ENCODE data around the gene ZNF205.

The ZNF205 gene

DNA sequence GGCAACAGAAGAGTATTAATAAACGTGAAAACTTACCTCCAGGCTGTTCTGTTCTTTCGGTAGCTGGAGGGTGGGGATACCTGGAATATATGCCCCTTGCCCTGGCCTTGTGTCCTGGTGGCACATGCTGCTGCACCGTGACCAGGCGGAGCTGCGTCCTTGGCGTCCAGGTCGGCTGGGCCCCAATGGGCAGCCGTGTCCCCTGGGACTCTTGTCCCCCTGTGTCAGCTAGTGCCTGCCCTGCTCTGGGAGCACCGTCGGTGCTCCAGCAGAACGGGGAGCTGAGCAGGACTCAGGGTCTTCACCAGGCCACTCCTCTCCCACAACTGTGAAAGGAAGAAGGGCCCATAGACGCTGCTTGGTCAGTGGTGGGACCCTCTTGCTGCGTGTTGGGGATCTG, 30.4 kb downstream of the ZNF205 start:
- Mint-ChIP-seq H3K36me3 (ENCODE audit: low read depth) (peaks cover 13% of the 10 kb centered on the region), H3K4me1 (ENCODE audit: low read depth) (peaks cover under 1% of the 10 kb centered on the region), H3K4me3 (no peak overlapping the region), H3K27ac (no peak overlapping the region), H3K27me3 (ENCODE audit: low read depth) (no peaks in the 10 kb centered on the region), H3K9me3 (no peaks in the 10 kb centered on the region)

DNA sequence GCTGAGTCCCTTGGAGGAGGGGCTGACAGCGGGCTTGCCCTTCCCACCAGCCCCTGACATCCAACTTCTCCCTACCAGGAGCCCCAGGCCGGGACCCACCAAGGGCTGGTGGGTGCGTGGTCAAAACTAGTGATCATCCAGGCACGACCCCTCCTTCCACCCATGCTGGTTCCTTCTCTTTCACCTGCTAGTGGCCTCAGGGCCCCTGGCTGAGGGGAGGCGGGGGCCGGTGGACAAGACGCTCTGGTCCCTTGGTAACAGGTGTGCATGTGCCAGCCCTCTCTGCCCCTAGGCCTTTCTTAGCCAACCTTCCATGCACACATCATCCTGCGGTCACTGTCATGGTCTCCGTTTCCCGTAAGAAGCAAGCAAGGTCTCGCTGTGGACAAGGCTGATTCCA, 30.8 kb downstream of the ZNF205 start:
- H3K36me3 Mint-ChIP-seq (ENCODE audit: low read depth) = peaks cover 13% of the 10 kb centered on the region
- H3K4me3 Mint-ChIP-seq = no peak overlapping the region

DNA sequence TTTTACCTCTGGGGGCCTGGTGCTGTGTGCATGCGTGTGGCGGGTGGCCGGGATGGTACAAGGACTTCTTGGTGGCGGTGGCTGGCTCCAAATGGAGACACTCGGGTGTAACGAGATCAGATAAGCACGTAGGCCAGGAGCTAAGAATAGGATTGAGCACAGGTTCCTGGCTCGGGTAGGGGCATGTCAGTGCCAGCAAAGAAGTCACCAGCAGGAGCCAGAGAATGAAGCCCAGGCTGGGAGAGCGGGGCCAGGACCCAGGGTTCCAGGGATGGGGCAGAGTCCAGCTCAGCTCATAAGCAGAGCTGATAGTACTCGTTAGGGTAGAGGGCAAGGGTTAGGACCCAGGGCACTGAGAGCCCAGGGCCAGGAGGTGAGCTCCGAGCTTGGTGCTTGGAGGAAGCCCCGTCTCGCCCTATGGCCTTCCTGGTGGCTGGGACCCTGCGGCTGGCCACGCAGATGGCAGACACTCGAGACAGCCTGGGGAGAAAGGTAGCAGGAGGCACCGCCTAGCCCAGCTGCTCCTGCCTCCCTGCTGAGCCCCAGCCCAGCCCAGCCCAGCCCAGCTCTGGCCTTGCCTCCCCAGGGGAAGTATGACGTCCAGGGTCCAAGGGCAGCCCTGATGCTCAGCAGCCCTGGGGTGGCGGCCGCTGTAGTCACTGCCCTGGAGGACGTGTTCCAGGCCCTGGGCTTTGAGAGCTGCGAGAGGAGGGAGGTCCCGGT, 31.4 kb downstream of the ZNF205 start:
- Mint-ChIP-seq H3K4me3 (no peak overlapping the region), H3K36me3 (ENCODE audit: low read depth) (peaks cover 13% of the 10 kb centered on the region), H3K27me3 (ENCODE audit: low read depth) (no peaks in the 10 kb centered on the region), H3K27ac (no peak overlapping the region), H3K4me1 (ENCODE audit: low read depth) (no peaks in the 10 kb centered on the region), H3K9me3 (no peaks in the 10 kb centered on the region)

More for the DNA sequence above, 30.8 kb downstream of the ZNF205 start:
- H3K27ac Mint-ChIP-seq = no peak overlapping the region
- no peaks in the 10 kb centered on the region for H3K9me3 Mint-ChIP-seq
- H3K4me1 Mint-ChIP-seq (ENCODE audit: low read depth) = no peaks in the 10 kb centered on the region
- H3K27me3 Mint-ChIP-seq (ENCODE audit: low read depth) = no peaks in the 10 kb centered on the region

DNA sequence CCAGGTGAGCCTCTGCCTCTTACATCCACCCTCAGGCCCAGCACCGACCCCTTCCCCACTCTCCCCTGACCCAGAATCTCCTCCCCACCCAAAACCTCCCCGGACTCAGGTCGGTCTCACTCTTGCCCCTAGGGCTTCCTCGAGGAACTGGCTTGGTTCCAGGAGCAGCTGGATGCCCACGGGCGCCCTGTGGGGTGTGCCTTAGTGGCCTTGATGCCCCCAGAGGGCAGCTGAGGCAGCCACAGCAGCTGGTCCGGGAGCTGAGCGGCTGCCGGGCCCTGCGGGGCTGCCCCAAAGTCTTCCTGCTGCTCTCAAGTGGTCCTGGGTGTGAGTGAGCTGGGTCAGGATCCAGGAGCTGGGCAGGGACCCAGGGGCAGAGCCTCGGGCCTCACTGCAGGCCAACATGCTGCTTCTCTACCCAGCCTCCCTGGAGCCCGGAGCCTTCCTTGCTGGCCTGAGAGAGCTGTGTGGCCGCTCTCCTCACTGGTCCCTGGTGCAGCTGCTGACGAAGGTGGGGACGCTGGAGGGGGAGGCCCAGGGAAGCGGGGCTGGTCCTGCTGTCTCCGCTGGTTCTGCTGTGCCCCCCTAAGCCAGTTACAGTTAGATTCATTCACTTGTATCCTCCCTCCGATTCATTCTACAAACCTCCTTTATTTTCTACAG, 32.1 kb downstream of the ZNF205 start:
- Mint-ChIP-seq H3K4me3 (no peak overlapping the region), H3K36me3 (ENCODE audit: low read depth) (peaks cover 11% of the 10 kb centered on the region), H3K27me3 (ENCODE audit: low read depth) (no peaks in the 10 kb centered on the region), H3K9me3 (no peaks in the 10 kb centered on the region), H3K27ac (no peak overlapping the region), H3K4me1 (ENCODE audit: low read depth) (no peaks in the 10 kb centered on the region)

DNA sequence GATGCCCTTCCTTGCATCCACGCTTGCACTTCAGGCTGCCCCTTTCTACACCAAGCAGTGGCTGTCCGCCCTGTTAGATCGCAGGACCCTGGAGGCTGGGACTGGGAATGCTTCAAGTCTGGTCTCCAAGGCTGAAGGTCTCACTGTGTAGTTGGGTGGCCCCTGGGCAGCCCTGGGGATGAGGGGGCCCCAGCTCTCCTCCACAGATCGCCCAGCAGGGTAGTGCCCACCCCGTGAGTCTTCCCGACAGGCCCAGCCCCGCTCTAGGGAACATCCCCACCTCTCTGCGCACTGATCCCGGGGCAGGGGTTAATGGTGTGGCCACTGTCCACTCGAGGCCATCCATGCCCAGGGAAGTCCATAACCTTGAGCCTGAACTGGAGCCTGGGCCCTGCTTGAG, 32.8 kb downstream of the ZNF205 start:
- Mint-ChIP-seq H3K27ac (no peak overlapping the region), H3K4me3 (no peak overlapping the region), H3K27me3 (ENCODE audit: low read depth) (no peaks in the 10 kb centered on the region), H3K9me3 (no peaks in the 10 kb centered on the region), H3K4me1 (ENCODE audit: low read depth) (peaks cover 2% of the 10 kb centered on the region), H3K36me3 (ENCODE audit: low read depth) (peaks cover 8% of the 10 kb centered on the region)

DNA sequence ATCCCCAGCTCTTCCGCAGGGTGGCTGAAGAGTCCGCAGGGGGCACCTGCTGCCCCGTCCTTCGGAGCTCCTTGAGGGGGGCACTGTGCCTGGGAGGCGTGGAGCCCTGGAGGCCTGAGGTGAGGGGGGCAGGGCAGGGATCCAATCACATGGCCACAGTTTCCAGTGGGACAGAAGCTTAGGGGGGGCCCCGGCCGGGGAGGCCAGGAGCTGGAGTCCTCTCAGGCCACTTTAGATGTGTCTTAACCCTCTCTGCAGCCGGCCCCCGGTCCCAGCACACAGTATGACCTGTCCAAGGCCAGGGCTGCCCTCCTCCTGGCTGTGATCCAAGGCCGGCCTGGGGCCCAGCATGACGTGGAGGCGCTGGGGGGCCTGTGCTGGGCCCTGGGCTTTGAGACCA, 33.3 kb downstream of the ZNF205 start:
- Mint-ChIP-seq H3K4me1 (ENCODE audit: low read depth) (peaks cover 3% of the 10 kb centered on the region), H3K4me3 (no peak overlapping the region), H3K27me3 (ENCODE audit: low read depth) (peaks cover 2% of the 10 kb centered on the region), H3K9me3 (no peaks in the 10 kb centered on the region), H3K27ac (no peak overlapping the region), H3K36me3 (ENCODE audit: low read depth) (peaks cover 8% of the 10 kb centered on the region)

DNA sequence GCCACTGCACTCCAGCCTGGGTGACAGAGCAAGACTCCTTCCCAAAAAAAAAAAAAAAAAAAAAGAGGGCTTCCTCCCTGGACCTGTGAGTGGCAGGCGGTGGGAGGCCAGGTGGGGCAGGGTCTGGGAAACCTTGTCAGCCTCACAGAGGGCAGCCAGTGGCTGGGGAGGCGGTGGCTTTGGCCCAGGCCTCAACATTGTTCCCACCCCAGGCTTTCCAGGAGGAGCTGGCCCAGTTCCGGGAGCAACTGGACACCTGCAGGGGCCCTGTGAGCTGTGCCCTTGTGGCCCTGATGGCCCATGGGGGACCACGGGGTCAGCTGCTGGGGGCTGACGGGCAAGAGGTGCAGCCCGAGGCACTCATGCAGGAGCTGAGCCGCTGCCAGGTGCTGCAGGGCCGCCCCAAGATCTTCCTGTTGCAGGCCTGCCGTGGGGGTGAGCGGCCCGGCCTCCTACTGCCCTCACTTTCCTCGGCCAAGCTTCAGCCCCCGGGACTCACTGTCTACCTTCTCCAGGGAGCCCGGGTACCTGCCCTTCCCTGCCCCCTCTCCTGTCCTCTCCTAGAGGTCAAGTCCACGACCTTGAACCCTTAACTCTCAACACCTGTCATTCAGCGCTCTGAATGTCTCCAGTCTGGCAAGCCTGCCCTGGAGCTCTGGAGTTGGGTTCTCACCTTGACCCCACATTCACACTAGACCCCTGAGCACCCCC, 34.8 kb downstream of the ZNF205 start:
- no peaks in the 10 kb centered on the region for H3K9me3 Mint-ChIP-seq
- no peak overlapping the region for H3K4me3 Mint-ChIP-seq
- peaks cover 11% of the 10 kb centered on the region for H3K4me1 Mint-ChIP-seq (ENCODE audit: low read depth)
- peaks cover 6% of the 10 kb centered on the region for H3K27me3 Mint-ChIP-seq (ENCODE audit: low read depth)
- H3K36me3 Mint-ChIP-seq (ENCODE audit: low read depth) = peaks cover 4% of the 10 kb centered on the region
- no peak overlapping the region for H3K27ac Mint-ChIP-seq

DNA sequence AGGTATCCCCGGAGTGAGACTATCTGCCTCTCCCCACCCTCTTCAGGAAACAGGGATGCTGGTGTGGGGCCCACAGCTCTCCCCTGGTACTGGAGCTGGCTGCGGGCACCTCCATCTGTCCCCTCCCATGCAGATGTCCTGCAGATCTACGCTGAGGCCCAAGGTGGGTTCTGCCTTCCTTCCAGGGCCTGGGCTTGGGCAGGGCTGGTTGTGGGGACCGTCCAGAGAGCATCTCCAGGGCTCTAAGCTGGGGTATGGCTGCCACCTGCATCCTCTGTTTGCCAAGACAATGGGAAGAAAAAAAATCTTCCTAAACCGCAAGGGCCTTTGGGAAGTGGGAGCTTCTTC, 35.3 kb downstream of the ZNF205 start:
- Mint-ChIP-seq H3K27me3 (ENCODE audit: low read depth) (peaks cover 12% of the 10 kb centered on the region), H3K27ac (no peak overlapping the region), H3K4me1 (ENCODE audit: low read depth) (peaks cover 16% of the 10 kb centered on the region), H3K9me3 (no peaks in the 10 kb centered on the region), H3K36me3 (ENCODE audit: low read depth) (peaks cover 4% of the 10 kb centered on the region), H3K4me3 (no peak overlapping the region)

DNA sequence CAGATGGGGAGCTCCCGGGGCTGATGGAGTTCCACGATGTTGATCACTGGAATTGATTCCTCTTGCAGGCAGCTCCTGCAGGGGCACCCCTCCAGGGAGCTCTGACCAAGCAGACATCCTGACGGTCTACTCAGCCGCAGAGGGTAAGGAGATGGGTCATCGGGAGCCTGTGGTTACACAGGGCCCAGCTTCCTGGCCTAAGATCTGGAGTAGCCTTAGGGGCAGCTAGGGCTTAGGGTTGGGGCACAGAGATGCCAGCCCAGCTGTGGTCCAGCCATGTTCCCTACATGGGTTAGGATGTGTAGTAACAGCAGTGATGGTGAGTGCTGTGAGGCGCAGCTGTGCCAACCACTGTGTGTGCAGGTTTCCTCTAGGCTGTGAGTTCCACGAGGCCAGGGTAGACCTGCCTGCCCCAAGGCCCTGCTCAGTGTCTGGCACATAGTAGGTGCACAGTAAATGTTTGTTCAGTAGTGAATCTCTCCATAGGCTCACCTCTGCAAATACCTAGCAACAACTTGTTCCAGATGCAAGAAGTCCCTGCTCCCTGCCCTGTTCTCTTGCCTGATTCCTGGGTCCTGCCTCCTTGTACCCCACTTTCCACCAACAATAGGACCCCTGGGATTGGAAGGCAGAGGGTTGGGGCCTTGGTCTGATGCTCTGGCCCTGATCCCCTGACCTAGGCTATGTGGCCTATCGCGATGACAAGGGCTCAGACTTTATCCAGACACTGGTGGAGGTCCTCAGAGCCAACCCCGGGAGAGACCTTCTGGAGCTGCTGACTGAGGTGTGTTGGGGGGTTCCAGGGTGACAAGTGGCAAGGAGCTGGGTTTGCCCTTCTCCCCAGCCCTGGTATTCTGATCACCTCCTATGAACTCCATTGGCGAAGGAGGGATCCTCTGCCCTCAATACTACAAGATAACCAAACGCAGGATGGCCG, 36.1 kb downstream of the ZNF205 start:
- Mint-ChIP-seq H3K4me1 (ENCODE audit: low read depth) (peaks cover 18% of the 10 kb centered on the region), H3K27ac (peak overlapping the region; percentile 69), H3K36me3 (ENCODE audit: low read depth) (peaks cover 5% of the 10 kb centered on the region), H3K27me3 (ENCODE audit: low read depth) (peaks cover 13% of the 10 kb centered on the region), H3K9me3 (no peaks in the 10 kb centered on the region), H3K4me3 (peak overlapping the region; percentile 46)

DNA sequence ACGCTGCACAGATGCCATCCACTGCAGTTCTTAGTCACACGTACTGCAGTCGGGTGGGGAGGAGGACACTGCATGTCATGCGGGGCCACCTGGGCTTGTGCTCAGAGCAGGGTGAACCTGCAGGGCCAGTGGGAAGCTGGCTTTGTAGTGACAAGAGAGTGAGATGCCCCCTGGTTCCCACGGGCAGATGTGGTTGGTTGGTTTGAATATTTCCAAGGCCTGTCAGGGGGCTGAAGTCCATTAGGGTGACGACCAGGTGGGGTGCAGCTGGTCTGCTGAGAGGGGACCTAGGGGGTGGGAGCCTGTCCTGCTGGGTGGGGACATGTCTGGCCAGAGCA, 36.8 kb downstream of the ZNF205 start:
- Mint-ChIP-seq H3K36me3 (ENCODE audit: low read depth) (peaks cover 5% of the 10 kb centered on the region), H3K4me1 (ENCODE audit: low read depth) (peaks cover 18% of the 10 kb centered on the region), H3K27me3 (ENCODE audit: low read depth) (peaks cover 13% of the 10 kb centered on the region), H3K9me3 (no peaks in the 10 kb centered on the region), H3K4me3 (peak overlapping the region; percentile 46), H3K27ac (peak overlapping the region; percentile 69)

DNA sequence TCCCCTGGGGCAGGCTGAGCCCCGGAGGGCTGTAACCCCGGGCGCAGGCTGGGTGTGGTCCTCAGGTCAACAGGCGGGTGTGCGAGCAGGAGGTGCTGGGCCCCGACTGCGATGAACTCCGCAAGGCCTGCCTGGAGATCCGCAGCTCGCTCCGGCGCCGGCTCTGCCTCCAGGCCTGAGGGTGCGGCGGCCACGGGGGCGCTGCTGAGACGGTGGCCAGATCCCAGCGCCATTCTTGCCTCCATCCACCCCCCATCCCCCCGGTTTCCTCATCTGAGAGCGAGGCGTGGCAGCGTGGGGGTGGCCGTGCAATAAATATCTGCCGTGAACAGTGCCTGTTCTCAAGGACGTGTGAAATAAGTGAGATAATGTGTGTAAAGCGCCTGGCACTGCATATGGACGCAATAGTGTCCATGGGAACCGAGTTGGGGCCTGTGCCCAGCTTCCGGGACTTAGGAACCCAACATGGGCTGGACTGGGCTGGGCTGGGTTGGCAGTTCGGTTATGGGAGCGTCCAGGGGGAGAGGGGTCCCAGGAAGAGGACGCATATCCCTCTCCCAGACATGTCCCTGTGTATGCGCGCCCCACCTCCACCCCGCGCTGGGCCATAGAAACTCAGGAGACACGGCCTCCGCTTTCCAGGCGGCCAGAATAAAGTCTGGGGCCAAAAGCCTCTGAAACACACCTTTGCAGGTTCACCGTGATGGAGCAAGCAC, 37.4 kb downstream of the ZNF205 start:
- Mint-ChIP-seq H3K27me3 (ENCODE audit: low read depth) (peaks cover 13% of the 10 kb centered on the region), H3K27ac (peak overlapping the region; percentile 83), H3K9me3 (no peaks in the 10 kb centered on the region), H3K4me3 (peak overlapping the region; percentile 86), H3K4me1 (ENCODE audit: low read depth) (peaks cover 20% of the 10 kb centered on the region), H3K36me3 (ENCODE audit: low read depth) (peaks cover 5% of the 10 kb centered on the region)

DNA sequence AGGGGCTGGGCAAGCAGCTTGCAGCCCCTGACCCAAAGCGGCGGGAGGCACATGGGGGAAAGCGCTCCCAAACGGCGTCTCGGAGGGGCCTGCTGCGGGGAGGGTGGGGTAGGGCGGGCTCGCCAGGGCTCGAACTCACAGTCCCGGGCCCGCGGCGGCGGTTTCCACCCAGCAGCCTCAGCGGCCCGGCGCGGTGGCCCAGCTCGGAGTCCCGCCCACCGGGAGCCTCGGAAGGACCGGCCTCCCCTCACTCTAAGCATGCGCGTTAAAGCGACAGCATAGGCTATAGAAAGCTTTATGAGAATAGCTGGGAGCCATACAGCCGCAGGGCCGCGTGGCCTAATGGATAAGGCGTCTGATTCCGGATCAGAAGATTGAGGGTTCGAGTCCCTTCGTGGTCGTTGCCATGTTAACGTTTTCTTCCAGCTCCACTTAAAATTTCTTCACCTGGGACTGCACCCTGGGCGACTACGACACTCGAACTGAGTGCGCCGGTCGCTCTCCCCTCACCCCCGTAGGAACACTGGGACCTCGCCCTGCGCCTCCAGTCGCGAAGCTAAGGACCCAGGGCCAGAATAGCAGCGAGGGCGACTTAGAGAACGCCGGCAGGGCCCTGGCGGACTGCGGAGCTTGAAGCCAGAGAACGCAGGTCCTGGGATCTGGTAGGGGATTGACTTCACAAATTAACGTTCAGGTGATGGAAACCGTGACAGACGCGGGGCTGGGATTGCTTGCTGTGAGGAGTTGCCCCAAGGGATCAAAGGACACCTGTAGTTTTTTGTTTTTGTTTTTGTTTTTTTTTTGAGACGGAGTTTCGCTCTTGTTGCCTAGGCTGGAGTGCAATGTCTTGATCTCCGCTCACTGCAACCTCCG, 38.2 kb downstream of the ZNF205 start:
- H3K27me3 Mint-ChIP-seq (ENCODE audit: low read depth) = peaks cover 13% of the 10 kb centered on the region
- peaks cover 5% of the 10 kb centered on the region for H3K36me3 Mint-ChIP-seq (ENCODE audit: low read depth)
- peak overlapping the region; percentile 86 for H3K4me3 Mint-ChIP-seq
- peaks cover 22% of the 10 kb centered on the region for H3K4me1 Mint-ChIP-seq (ENCODE audit: low read depth)
- H3K27ac Mint-ChIP-seq = peak overlapping the region; percentile 90
- no peaks in the 10 kb centered on the region for H3K9me3 Mint-ChIP-seq

DNA sequence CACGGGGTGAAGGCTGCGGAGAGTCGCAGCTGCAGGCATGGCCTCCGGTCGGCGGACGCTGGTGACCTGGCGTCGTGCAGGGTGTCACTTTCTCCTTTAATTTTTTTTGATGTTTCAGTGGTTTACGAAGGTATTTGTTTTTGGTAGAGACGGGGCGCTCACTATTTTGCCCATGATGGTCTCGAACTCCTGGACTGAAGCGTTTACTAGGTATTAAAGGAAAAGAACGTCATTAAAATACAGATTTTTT, 39.6 kb downstream of the ZNF205 start:
- Mint-ChIP-seq H3K4me1 (ENCODE audit: low read depth) (peaks cover 22% of the 10 kb centered on the region), H3K27me3 (ENCODE audit: low read depth) (peaks cover 13% of the 10 kb centered on the region), H3K4me3 (peak overlapping the region; percentile 79), H3K9me3 (no peaks in the 10 kb centered on the region), H3K27ac (peak overlapping the region; percentile 87), H3K36me3 (ENCODE audit: low read depth) (peaks cover 5% of the 10 kb centered on the region)

Measured in T-helper 1 cell treated with Interleukin-12 subunit alpha and Interleukin-12 subunit beta and Interleukin-4 antibody, amounts not matched to agents 30 μg/mL and 1 μg/mL, for 36 hours (primary cell).